Tibial nerve (tissue), 4 donors: ENCODE results near the gene PRKCZ. TPM values are rescaled to one million over a fixed set of nuclear protein-coding genes. Genes with fewer than 3 reads are reported as not detected.

Source experiments
- DNase-seq, 2 donors: peaks; one replicate each; pipeline ENCODE4 v3.0.0-alpha.2; 2019; ENCODE audit warnings: low spot score in 2 of 2
- H3K27ac ChIP-seq, 4 donors: fragments of 200-600 bp; sonication (generic) in 3 of 4; one replicate each; pipeline ENCODE4 v1.5.1; 2017 to 2019; ENCODE audit warnings: mild to moderate bottlenecking in 1 of 4
- H3K27me3 ChIP-seq, 2 donors: fragments of 200-600 bp; sonication (generic) in 1 of 2; one replicate each; pipeline versions ENCODE4 v1.5.1 to v1.6.0; 2017 to 2019
- H3K36me3 ChIP-seq, 3 donors: fragments of 200-600 bp; sonication (generic); one replicate each; pipeline ENCODE4 v1.5.1; 2018 to 2019
- H3K4me1 ChIP-seq, 4 donors: fragments of 200-600 bp; sonication (generic) in 3 of 4; one replicate each; pipeline ENCODE4 v1.5.1; 2017 to 2019
- H3K4me3 ChIP-seq, 4 donors: fragments of 200-600 bp; sonication (generic) in 3 of 4; one replicate each; pipeline ENCODE4 v1.5.1; 2017 to 2019; ENCODE audit warnings: mild to moderate bottlenecking in 1 of 4, moderate library complexity in 1 of 4
- H3K9me3 ChIP-seq, 4 donors: fragments of 200-600 bp; sonication (generic) in 3 of 4; one replicate each; pipeline ENCODE4 v1.5.1; 2017 to 2019
- CTCF ChIP-seq, 5 experiments: fragments of 200-600 bp in 3 of 5; fragments of 450-650 bp in 2 of 5; sonication (generic) in 3 of 5; IDR thresholded peaks; one replicate each; pipeline ENCODE4 v1.5.1; 2016 to 2019; ENCODE audit warnings: antibody characterized with exemption in 5 of 5, mild to moderate bottlenecking in 3 of 5, moderate library complexity in 2 of 5
- EP300 ChIP-seq, 2 donors: sonication (generic); formaldehyde crosslinking; IDR thresholded peaks; one replicate each; pipeline ENCODE4 v1.6.1; 2017; ENCODE audit warnings: antibody characterized with exemption in 2 of 2, mild to moderate bottlenecking in 1 of 2
- POLR2A ChIP-seq, 2 donors: fragments of 450-650 bp; IDR thresholded peaks; one replicate each; pipeline ENCODE4 v1.6.1; 2017; ENCODE audit warnings: antibody characterized with exemption in 2 of 2, mild to moderate bottlenecking in 2 of 2, moderate library complexity in 2 of 2
- WGBS, 2 donors: methylation state at CpG; one replicate each; pipeline ENCODE4 v1.1.5; 2018; 5-methylcytosine and 5-hydroxymethylcytosine counted together
- total RNA-seq, 4 donors: library from RNA; depleted of rRNA; stranded (reverse); fragments of >200 nt; gene quantifications; one replicate each; pipeline ENCODE4 v1.1.0, GENCODE V29; 2016

The PRKCZ gene
- total RNA-seq, 4 donors from 2014 or later = 2.0 to 3.9 (median 2.8) TPM

GRCh38 chr1:2155147-2155598 lies 105.0 kb downstream of the PRKCZ start:
- 96 to 97% methylated on average over 10 of the region's 10 CpGs for WGBS, 2 donors
- peaks cover 0 to 11% (median 0%) of the 10 kb centered on the region in 4 donors for H3K4me1 ChIP-seq
- H3K4me3 ChIP-seq = no peak overlapping the region
- no peaks in the 10 kb centered on the region for H3K36me3 ChIP-seq
- H3K27ac ChIP-seq = no peak overlapping the region
- no peaks in the 10 kb centered on the region for H3K27me3 ChIP-seq
- H3K9me3 ChIP-seq = no peaks in the 10 kb centered on the region
- TF ChIP-seq EP300 (IDR thresholded peaks at IDR 0.05) (no peak), CTCF (IDR thresholded peaks at IDR 0.05) (no peak), POLR2A (IDR thresholded peaks at IDR 0.05) (no peak)
- no peak for DNase-seq

GRCh38 chr1:2155788-2156187 lies 105.6 kb downstream of the PRKCZ start:
- no peaks in the 10 kb centered on the region for H3K36me3 ChIP-seq
- TF ChIP-seq EP300 (IDR thresholded peaks at IDR 0.05) = no peak
- no peak for TF ChIP-seq CTCF (IDR thresholded peaks at IDR 0.05)
- TF ChIP-seq POLR2A (IDR thresholded peaks at IDR 0.05) = no peak
- H3K4me1 ChIP-seq = peaks cover 0 to 11% (median 0%) of the 10 kb centered on the region in 4 donors
- H3K4me3 ChIP-seq = no peak overlapping the region
- H3K9me3 ChIP-seq = no peaks in the 10 kb centered on the region
- no peaks in the 10 kb centered on the region for H3K27me3 ChIP-seq
- no peak overlapping the region for H3K27ac ChIP-seq
- WGBS, 2 donors = 75 to 81% methylated on average over 6 of the region's 6 CpGs
- DNase-seq = no peak

DNA sequence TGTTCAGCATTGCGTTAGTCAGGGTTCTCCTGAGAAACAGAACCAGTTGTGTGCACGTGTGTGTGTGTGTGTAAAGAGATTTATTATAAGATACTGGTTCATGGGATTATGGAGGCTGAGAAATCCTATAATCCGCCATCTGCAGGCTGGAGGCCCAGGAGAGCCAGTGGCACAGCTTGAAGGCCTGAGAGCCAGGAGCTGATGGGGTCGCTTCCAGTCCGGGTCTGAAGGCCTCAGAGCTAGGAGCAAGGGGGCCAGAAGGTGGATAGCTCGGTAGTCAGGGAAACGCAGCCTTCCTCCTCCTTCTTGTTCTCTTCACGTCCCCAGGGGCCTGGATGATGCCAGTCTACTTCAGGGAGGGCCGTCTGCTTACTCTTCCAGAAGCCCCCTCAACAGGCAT lies 106.7 kb downstream of the PRKCZ start:
- no peaks in the 10 kb centered on the region for H3K27me3 ChIP-seq
- no peaks in the 10 kb centered on the region for H3K9me3 ChIP-seq
- no peak for DNase-seq
- H3K4me3 ChIP-seq = no peak overlapping the region
- no peak for TF ChIP-seq POLR2A (IDR thresholded peaks at IDR 0.05)
- TF ChIP-seq EP300 (IDR thresholded peaks at IDR 0.05) = no peak
- TF ChIP-seq CTCF (IDR thresholded peaks at IDR 0.05) = no peak
- H3K4me1 ChIP-seq = peaks cover 0 to 11% (median 0%) of the 10 kb centered on the region in 4 donors
- 76 to 78% methylated on average over 9 of the region's 9 CpGs for whole genome bisulfite sequencing, 2 donors
- no peak overlapping the region for H3K27ac ChIP-seq
- no peaks in the 10 kb centered on the region for H3K36me3 ChIP-seq

DNA sequence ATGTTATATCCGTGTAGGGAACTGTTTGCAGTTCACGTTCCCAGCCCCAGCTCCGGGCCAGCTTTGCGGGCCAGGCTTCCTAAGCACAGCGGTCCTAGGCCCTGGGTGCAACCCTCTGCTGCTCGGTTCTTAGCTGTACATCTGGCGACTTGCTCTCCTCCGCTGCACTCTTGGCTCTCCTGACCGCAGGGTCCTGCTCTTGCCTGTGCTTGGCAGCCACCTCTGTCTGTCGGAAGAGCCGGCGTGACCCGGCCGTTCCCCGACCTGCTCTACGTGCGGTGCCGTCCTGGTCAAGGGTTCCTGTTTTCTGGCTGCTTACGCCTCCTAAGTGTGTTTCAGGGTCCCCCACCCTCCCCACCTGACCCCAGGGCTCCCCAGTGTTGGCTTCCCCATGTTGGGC lies 107.6 kb downstream of the PRKCZ start:
- Histone ChIP-seq H3K4me1 (peaks cover 0 to 11% (median 0%) of the 10 kb centered on the region in 4 donors), H3K27ac (peak overlapping the region in 2 of 4 donors; percentile 74 to 84), H3K36me3 (no peaks in the 10 kb centered on the region), H3K9me3 (no peaks in the 10 kb centered on the region), H3K27me3 (no peaks in the 10 kb centered on the region), H3K4me3 (no peak overlapping the region)
- 78 to 86% methylated on average over 19 of the region's 19 CpGs for WGBS, 2 donors
- DNase-seq = no peak
- no peak for TF ChIP-seq EP300 (IDR thresholded peaks at IDR 0.05)
- no peak for TF ChIP-seq CTCF (IDR thresholded peaks at IDR 0.05)
- TF ChIP-seq POLR2A (IDR thresholded peaks at IDR 0.05) = no peak

DNA sequence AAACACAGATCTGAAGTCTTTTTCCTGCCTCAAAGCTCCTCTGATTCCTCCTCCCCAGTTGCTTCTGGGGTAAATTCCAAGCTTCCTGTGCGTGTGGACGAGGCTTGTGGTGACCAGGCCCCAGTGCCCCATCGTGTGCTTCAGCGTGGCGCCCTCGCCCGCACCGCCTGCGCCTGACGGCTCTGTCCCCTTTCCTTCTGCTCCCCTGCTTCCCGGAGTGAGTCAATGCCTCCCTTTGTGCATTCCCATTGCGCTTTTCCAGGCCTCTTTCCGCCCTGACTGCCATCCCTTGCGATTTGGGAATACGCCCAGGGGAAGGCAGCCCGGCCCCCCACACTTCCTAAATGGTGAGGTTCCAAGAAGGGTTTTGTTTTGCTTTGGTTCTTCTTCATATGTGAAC lies 108.1 kb downstream of the PRKCZ start:
- no peaks in the 10 kb centered on the region for H3K9me3 ChIP-seq
- H3K4me1 ChIP-seq = peaks cover 0 to 11% (median 0%) of the 10 kb centered on the region in 4 donors
- no peaks in the 10 kb centered on the region for H3K27me3 ChIP-seq
- WGBS, 2 donors = 59 to 68% methylated on average over 16 of the region's 16 CpGs
- no peaks in the 10 kb centered on the region for H3K36me3 ChIP-seq
- peak overlapping the region in 2 of 4 donors; percentile 74 to 84 for H3K27ac ChIP-seq
- DNase-seq = no peak
- TF ChIP-seq POLR2A (IDR thresholded peaks at IDR 0.05) (no peak), EP300 (IDR thresholded peaks at IDR 0.05) (no peak), CTCF (IDR thresholded peaks at IDR 0.05) (no peak)
- H3K4me3 ChIP-seq = no peak overlapping the region
